Glutamatergic neuron (in vitro differentiated cells): ENCODE measurements around the gene PRKAR1B. TPM values are rescaled to one million over a fixed set of nuclear protein-coding genes. Genes with fewer than 3 reads are reported as not detected.

ENCODE experiments used
- DNase-seq: peaks from one replicate; pipeline ENCODE4 v3.0.0; 2022
- H3K27ac Mint-ChIP-seq: one replicate; pipeline ENCODE4 v1.8.0; 2020; ENCODE audit warnings: mild to moderate bottlenecking, mixed read lengths, inconsistent platforms; ENCODE audit not compliant: unreplicated experiment
- H3K27me3 Mint-ChIP-seq: one replicate; pipeline ENCODE4 v1.8.0; 2020; ENCODE audit warnings: mild to moderate bottlenecking, moderate library complexity, mixed read lengths, inconsistent platforms; ENCODE audit not compliant: unreplicated experiment
- H3K36me3 Mint-ChIP-seq: one replicate; pipeline ENCODE4 v1.8.0; 2020; ENCODE audit warnings: mild to moderate bottlenecking, mixed read lengths, inconsistent platforms; ENCODE audit not compliant: unreplicated experiment
- H3K4me1 Mint-ChIP-seq: one replicate; pipeline ENCODE4 v1.8.0; 2020; ENCODE audit warnings: mild to moderate bottlenecking, low read depth, mixed read lengths, inconsistent platforms; ENCODE audit not compliant: unreplicated experiment
- H3K4me3 Mint-ChIP-seq: one replicate; pipeline ENCODE4 v1.8.0; 2020; ENCODE audit warnings: mild to moderate bottlenecking, mixed read lengths, inconsistent platforms; ENCODE audit not compliant: unreplicated experiment
- H3K9me3 Mint-ChIP-seq: one replicate; pipeline ENCODE4 v1.8.0; 2020; ENCODE audit warnings: mild to moderate bottlenecking, moderate library complexity, mixed read lengths, inconsistent platforms; ENCODE audit not compliant: unreplicated experiment
- CTCF ChIP-seq: fragments of 200-600 bp; sonication (generic); IDR thresholded peaks from one replicate; pipeline ENCODE4 v1.5.0; 2021; ENCODE audit not compliant: partially characterized antibody, unreplicated experiment
- total RNA-seq: library from RNA; stranded (reverse); fragmentation: NEBNext Ultra II Directional; extraction: Animal tissue kit (Norgen Biotek cat#: 25700); gene quantifications from one replicate; pipeline ENCODE4 v1.2.1, GENCODE V29; 2021; ENCODE audit not compliant: unreplicated experiment

PRKAR1B gene
- total RNA-seq, 1 donor from 2014 or later: 12.8 TPM

DNA sequence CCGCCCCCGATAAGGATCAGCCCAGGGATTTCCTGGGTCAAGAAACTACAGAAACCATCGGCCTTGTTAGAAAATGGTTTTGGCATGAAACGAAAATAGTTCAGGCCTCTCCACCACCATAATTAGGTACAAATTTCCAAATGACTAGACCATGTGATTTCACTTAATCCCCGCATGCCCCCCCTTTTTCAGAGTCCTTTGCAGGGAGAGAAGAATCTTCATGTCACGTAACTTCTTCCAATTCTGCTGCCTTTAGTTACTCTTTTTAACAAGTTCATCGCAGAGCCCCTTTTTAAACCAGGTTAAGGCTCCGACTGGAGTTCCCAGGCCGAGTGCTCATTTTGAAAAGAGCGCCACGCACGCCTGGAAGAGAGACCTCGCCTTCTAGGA lies 210.9 kb downstream of the PRKAR1B start:
- no peak for TF ChIP-seq CTCF
- Mint-ChIP-seq H3K4me1 (peaks cover 14% of the 10 kb centered on the region), H3K36me3 (no peaks in the 10 kb centered on the region), H3K27me3 (peaks cover 18% of the 10 kb centered on the region), H3K9me3 (peaks cover 2% of the 10 kb centered on the region), H3K4me3 (peak overlapping the region; percentile 21), H3K27ac (no peak overlapping the region)
- no peak for DNase-seq

DNA sequence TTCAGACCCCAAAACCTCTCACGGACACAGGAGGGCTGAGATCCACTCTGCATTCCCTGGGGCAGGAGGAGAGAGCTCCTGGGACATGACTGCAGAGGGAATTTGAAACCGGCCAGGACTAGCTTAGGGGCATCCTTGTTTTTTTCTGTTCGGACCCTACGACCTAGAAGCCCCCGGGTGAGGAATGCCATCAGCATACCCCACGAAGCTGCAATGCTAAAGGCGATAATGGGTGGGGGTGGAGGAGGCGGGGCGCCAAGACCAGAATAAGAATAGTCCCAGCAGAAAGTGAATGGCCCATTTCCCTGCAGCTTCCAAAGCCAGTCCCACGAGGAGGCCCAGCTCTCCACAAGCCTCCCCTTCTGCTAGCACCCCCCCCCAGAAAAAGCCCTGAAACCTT lies 211.5 kb downstream of the PRKAR1B start:
- DNase-seq: no peak
- H3K4me3 Mint-ChIP-seq: no peak overlapping the region
- H3K27ac Mint-ChIP-seq: no peak overlapping the region

GRCh38 chr7:514651-515598 lies 212.2 kb downstream of the PRKAR1B start:
- no peak for DNase-seq
- no peak overlapping the region for H3K27ac Mint-ChIP-seq
- peaks cover 14% of the 10 kb centered on the region for H3K4me1 Mint-ChIP-seq
- TF ChIP-seq CTCF: no peak
- H3K9me3 Mint-ChIP-seq: peaks cover 2% of the 10 kb centered on the region
- no peaks in the 10 kb centered on the region for H3K36me3 Mint-ChIP-seq
- H3K4me3 Mint-ChIP-seq: no peak overlapping the region
- H3K27me3 Mint-ChIP-seq: peaks cover 17% of the 10 kb centered on the region

More for the DNA sequence above, 211.5 kb downstream of the PRKAR1B start:
- no peak for TF ChIP-seq CTCF
- H3K27me3 Mint-ChIP-seq: peaks cover 17% of the 10 kb centered on the region
- peaks cover 2% of the 10 kb centered on the region for H3K9me3 Mint-ChIP-seq
- H3K4me1 Mint-ChIP-seq: peaks cover 14% of the 10 kb centered on the region
- H3K36me3 Mint-ChIP-seq: no peaks in the 10 kb centered on the region

DNA sequence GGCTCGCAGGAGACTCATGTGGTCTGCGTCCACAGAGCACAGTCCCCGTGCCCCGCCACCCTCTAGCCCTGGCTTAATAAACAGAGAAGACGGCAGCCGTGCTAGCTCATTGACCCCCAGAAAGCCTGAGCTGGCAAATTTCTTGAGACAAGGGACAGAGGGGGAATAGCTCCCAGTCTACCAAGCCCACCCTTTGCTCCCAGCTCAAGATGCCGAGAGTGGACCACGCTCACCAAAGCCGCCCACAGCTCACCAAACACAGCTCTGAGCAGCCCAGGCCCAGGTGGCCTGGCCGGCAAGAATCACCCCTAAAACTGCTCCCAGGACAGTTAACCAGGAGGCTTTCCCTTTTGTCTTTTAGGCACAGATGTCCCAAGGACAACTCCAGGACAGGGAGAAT lies 212.8 kb downstream of the PRKAR1B start:
- no peak for TF ChIP-seq CTCF
- Mint-ChIP-seq H3K9me3 (peaks cover 2% of the 10 kb centered on the region), H3K27ac (no peak overlapping the region), H3K27me3 (peaks cover 17% of the 10 kb centered on the region), H3K4me3 (no peak overlapping the region), H3K36me3 (no peaks in the 10 kb centered on the region), H3K4me1 (peaks cover 14% of the 10 kb centered on the region)
- DNase-seq: no peak

DNA sequence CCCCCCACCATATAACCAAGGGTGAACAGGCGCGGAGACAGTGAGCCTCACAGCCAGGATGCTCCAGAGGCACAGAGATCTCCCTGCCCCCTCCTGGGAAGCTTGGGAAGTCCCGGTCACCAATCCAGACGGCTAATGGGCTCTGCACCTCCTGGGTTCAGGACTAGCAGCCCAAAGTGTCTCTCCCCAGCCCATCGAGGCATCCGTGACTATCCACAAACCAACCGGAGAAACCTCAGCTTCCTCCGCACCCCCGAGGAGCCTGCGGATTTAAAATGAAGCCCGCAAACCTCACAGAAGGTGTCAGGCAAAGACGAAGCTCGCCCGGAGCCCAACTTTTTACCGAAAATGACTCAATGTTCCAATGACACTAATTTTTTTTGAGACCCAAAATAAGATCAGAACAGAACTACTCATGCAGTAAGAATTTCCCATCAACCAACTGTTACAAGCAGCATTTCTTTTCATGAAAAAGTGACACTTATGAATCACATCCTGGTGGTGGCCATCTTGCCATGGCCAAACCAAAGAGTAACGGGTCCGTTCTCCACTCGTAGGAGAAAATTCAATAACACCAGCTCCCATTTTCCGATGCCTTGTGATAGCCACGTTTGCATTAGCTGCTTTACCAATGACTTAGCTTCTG lies 213.4 kb downstream of the PRKAR1B start:
- TF ChIP-seq CTCF: no peak
- no peak overlapping the region for H3K4me3 Mint-ChIP-seq
- no peak overlapping the region for H3K27ac Mint-ChIP-seq
- H3K36me3 Mint-ChIP-seq: no peaks in the 10 kb centered on the region
- H3K4me1 Mint-ChIP-seq: peaks cover 14% of the 10 kb centered on the region
- H3K27me3 Mint-ChIP-seq: peaks cover 17% of the 10 kb centered on the region
- no peak for DNase-seq
- H3K9me3 Mint-ChIP-seq: peaks cover 2% of the 10 kb centered on the region
